Fibroblast of lung (primary cell): Measurements from ENCODE around the gene LPGAT1. TPM values are rescaled to one million over a fixed set of nuclear protein-coding genes. Genes with fewer than 3 reads are reported as not detected.
"Not testable (repeated sequence)": the region's sequence is repeated elsewhere in the genome, so short reads cannot be mapped to it uniquely, and the experiment has no call there.

Experiments used
- DNase-seq, 2 donors: peaks; one replicate each; pipeline versions ENCODE4 v3.0.0 to v3.0.0-alpha.2; 2010; ENCODE audit warnings: low read depth in 2 of 2
- H2AFZ ChIP-seq: 2 replicates; pipeline ENCODE4 v1.5.1; 2012; ENCODE audit warnings: low read length, control low read depth, inconsistent platforms
- H3K27ac ChIP-seq: 2 replicates; pipeline ENCODE4 v1.5.1; 2011; ENCODE audit warnings: low read length, control low read depth; ENCODE audit not compliant: insufficient read depth
- H3K27me3 ChIP-seq: 2 replicates; pipeline ENCODE4 v1.5.1; 2011; ENCODE audit warnings: mild to moderate bottlenecking, low read length; ENCODE audit not compliant: control insufficient read depth, insufficient read depth
- H3K36me3 ChIP-seq: 2 replicates; pipeline ENCODE4 v1.5.1; 2011; ENCODE audit warnings: low read length; ENCODE audit not compliant: control insufficient read depth, insufficient read depth
- H3K4me1 ChIP-seq: 2 replicates; pipeline ENCODE4 v1.5.1; 2011; ENCODE audit warnings: low read length; ENCODE audit not compliant: control insufficient read depth, insufficient read depth; ENCODE audit errors: extremely low read depth
- H3K4me2 ChIP-seq: 2 replicates; pipeline ENCODE4 v1.5.1; 2011; ENCODE audit warnings: low read length, control low read depth; ENCODE audit not compliant: insufficient read depth; ENCODE audit errors: extremely low read depth
- H3K4me3 ChIP-seq, 4 experiments: fragments of 200-600 bp in 1 of 4; sonication (generic) in 1 of 4; replicated peaks in 1 of 4; 2 replicates each; pipeline ENCODE4 v1.5.1; 2011 to 2016; ENCODE audit warnings: low read length in 4 of 4, low read depth in 3 of 4, mild to moderate bottlenecking in 3 of 4, control low read depth in 2 of 4, inconsistent platforms in 1 of 4, mixed read lengths in 1 of 4; ENCODE audit not compliant: insufficient read depth in 1 of 4; ENCODE audit errors: control extremely low read depth in 1 of 4
- H3K79me2 ChIP-seq: 2 replicates; pipeline ENCODE4 v1.5.1; 2012; ENCODE audit warnings: mild to moderate bottlenecking, low read length, inconsistent platforms; ENCODE audit not compliant: control insufficient read depth, insufficient read depth
- H3K9ac ChIP-seq: 2 replicates; pipeline ENCODE4 v1.5.1; 2011; ENCODE audit warnings: mild to moderate bottlenecking, low read length, control low read depth; ENCODE audit not compliant: insufficient read depth
- H3K9me3 ChIP-seq: 2 replicates; pipeline ENCODE4 v1.5.1; 2012; ENCODE audit warnings: low read depth, low read length; ENCODE audit not compliant: control insufficient read depth, insufficient read depth
- H4K20me1 ChIP-seq: 2 replicates; pipeline ENCODE4 v1.5.1; 2011; ENCODE audit warnings: low read length; ENCODE audit not compliant: control insufficient read depth, insufficient read depth; ENCODE audit errors: extremely low read depth
- CTCF ChIP-seq, 2 donors: IDR thresholded peaks in 1 of 2; conservative IDR thresholded peaks in 1 of 2; 1 replicate in 1 of 2; 2 replicates in 1 of 2; pipeline ENCODE4 v1.5.1; 2011 to 2012; ENCODE audit warnings: low read length in 2 of 2, control low read depth in 1 of 2, inconsistent platforms in 1 of 2, low read depth in 1 of 2, mild to moderate bottlenecking in 1 of 2
- EZH2 ChIP-seq: IDR thresholded peaks from 2 replicates; pipeline ENCODE4 v1.5.1; 2012; ENCODE audit warnings: low read length, control low read depth, mild to moderate bottlenecking; ENCODE audit errors: missing control alignments
- polyA plus RNA-seq, 2 donors: library from polyadenylated mRNA; depleted of rRNA in 1 of 2; stranded (reverse) in 1 of 2; unstranded in 1 of 2; fragments of >200 nt; gene quantifications; 2 replicates each; pipeline ENCODE4 v1.2.1, GENCODE V29; 2011 to 2012; ENCODE audit warnings: missing spikeins in 1 of 2
- total RNA-seq: library from RNA; depleted of rRNA; stranded (reverse); fragments of >200 nt; gene quantifications from 2 replicates; pipeline ENCODE4 v1.2.1, GENCODE V29; 2014

Gene LPGAT1
- total and polyA plus RNA-seq, 2 donors (not counting 1 experiment from before 2014, with no cell fraction given): 20.7 to 34.7 TPM

- no peak overlapping the region for H3K4me3 ChIP-seq
- no peak overlapping the region for H2AFZ ChIP-seq
- TF ChIP-seq EZH2 (no peak), CTCF (conservative IDR thresholded peaks at IDR 0.05 in 1 of 2, IDR thresholded peaks at IDR 0.05 in 1 of 2; ENCODE audit: low read depth in 1 of 2, low read length in 2 of 2) (no peak)
- H3K27me3 ChIP-seq: peaks cover 3% of the 10 kb centered on the region
- H3K79me2 ChIP-seq: no peaks in the 10 kb centered on the region
- H3K4me2 ChIP-seq: no peak overlapping the region
- H3K27ac ChIP-seq: no peak overlapping the region
- DNase-seq: no peak
- H3K9me3 ChIP-seq: no peaks in the 10 kb centered on the region
- no peak overlapping the region for H3K9ac ChIP-seq
- no peaks in the 10 kb centered on the region for H3K4me1 ChIP-seq
- H4K20me1 ChIP-seq: no peaks in the 10 kb centered on the region
- no peaks in the 10 kb centered on the region for H3K36me3 ChIP-seq
These were observed 107.3 kb downstream of the LPGAT1 start for GRCh38 chr1:211723273-211723672.

GRCh38 chr1:211722277-211723175 is 108.0 kb downstream of the LPGAT1 start:
- Histone ChIP-seq H3K9ac (no peak overlapping the region), H3K4me1 (no peaks in the 10 kb centered on the region), H2AFZ (no peak overlapping the region), H3K27ac (no peak overlapping the region), H4K20me1 (no peaks in the 10 kb centered on the region), H3K4me3 (no peak overlapping the region), H3K27me3 (peaks cover 3% of the 10 kb centered on the region), H3K4me2 (no peak overlapping the region), H3K79me2 (no peaks in the 10 kb centered on the region), H3K9me3 (no peaks in the 10 kb centered on the region), H3K36me3 (no peaks in the 10 kb centered on the region)
- TF ChIP-seq CTCF (conservative IDR thresholded peaks at IDR 0.05 in 1 of 2, IDR thresholded peaks at IDR 0.05 in 1 of 2; ENCODE audit: low read depth in 1 of 2, low read length in 2 of 2) (no peak), EZH2 (no peak)
- DNase-seq: no peak

GRCh38 chr1:211716555-211716954 is 114.0 kb downstream of the LPGAT1 start:
- not testable (repeated sequence) for H3K36me3 ChIP-seq, H3K4me1 ChIP-seq, H3K9me3 ChIP-seq, H3K4me3 ChIP-seq, H3K9ac ChIP-seq, H4K20me1 ChIP-seq, H2AFZ ChIP-seq, DNase-seq, H3K4me2 ChIP-seq, H3K79me2 ChIP-seq, H3K27ac ChIP-seq, H3K27me3 ChIP-seq
